SK-N-MC (cell line): ENCODE data around the gene C1QL4.
A peak's percentile ranks its signal among the peaks of the same experiment; 100 is the strongest.

Experiments
- DNase-seq: peaks from one replicate; pipeline ENCODE4 v3.0.0-alpha.2; 2011; ENCODE audit warnings: low read depth, low spot score
- H3K27ac ChIP-seq: fragments of 200-600 bp; sonication (generic); 2 replicates; pipeline ENCODE4 v1.5.1; 2016; ENCODE audit warnings: mixed run types
- H3K36me3 ChIP-seq: fragments of 200-600 bp; sonication (generic); 2 replicates; pipeline ENCODE4 v1.6.1; 2017; ENCODE audit warnings: antibody characterized with exemption, low read length, mixed read lengths; ENCODE audit not compliant: insufficient read depth
- H3K4me3 ChIP-seq: fragments of 200-600 bp; sonication (generic); 2 replicates; pipeline ENCODE4 v1.5.1; 2016
- H3K9ac ChIP-seq: fragments of 200-600 bp; sonication (generic); 2 replicates; pipeline ENCODE4 v1.8.0; 2017; ENCODE audit warnings: mixed run types, mixed read lengths; ENCODE audit not compliant: insufficient read length
- H3K9me3 ChIP-seq: fragments of 200-600 bp; sonication (generic); 2 replicates; pipeline ENCODE4 v1.6.1; 2017; ENCODE audit warnings: low read depth, mild to moderate bottlenecking, antibody characterized with exemption, low read length, moderate library complexity, mixed read lengths
- EZH2 ChIP-seq: fragments of 200-600 bp; sonication (generic); IDR thresholded peaks from one replicate; pipeline ENCODE4 v1.6.1; 2017; ENCODE audit warnings: antibody characterized with exemption
- FOXP2 ChIP-seq: optimal IDR thresholded peaks from 2 replicates; pipeline ENCODE3; 2011; ENCODE audit warnings: mild to moderate bottlenecking, moderate library complexity; ENCODE audit not compliant: insufficient read depth; ENCODE audit errors: extremely low read length, control extremely low read depth
- POLR2AphosphoS5 ChIP-seq: IDR thresholded peaks from 2 replicates; pipeline ENCODE4 v1.6.1; 2012; ENCODE audit warnings: mild to moderate bottlenecking, low read depth, low read length, borderline replicate concordance

C1QL4 gene

DNA sequence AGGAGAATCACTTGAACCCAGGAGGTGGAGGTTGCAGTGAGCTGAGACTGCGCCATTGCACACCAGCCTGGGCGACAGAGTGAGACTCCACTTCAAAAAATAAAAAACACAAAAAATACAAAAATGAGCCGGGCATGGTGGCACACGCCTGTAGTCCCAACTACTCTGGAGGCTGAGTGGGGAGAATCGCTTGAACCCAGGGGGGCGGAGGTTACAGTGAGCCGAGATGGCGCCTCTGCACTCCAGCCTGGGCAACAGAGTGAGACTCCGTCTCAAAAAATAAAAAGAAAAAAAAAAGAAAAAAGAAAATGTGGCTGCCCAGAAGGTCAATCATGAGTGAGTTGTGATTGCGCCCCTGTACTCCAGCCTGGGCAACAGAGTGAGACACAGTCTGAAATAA, 18.9 kb upstream of the C1QL4 start:
- no peak for TF ChIP-seq POLR2AphosphoS5
- TF ChIP-seq EZH2 = no peak
- TF ChIP-seq FOXP2 = no peak
- Histone ChIP-seq H3K9me3 (no peaks in the 10 kb centered on the region), H3K36me3 (no peaks in the 10 kb centered on the region), H3K27ac (no peak overlapping the region), H3K4me3 (no peak overlapping the region), H3K9ac (no peak overlapping the region)
- DNase-seq = no peak

DNA sequence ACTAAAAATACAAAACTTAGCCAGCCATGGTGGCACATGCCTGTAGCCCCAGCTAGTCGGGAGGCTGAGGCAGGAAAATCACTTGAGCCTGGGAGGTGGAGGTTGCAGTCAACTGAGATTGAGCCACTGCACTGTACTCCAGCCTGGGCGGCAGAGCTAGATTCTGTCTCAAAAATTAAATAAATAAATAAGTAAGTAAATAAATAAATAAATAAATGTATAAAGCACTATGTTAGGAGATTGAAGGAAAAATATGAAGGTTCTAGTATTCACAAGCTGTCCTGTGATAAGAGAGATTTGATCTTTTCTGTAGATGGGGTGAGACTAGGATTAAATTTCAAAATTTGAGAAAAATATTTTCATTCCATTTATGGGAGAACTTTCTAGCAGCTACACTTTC, 15.4 kb upstream of the C1QL4 start:
- Histone ChIP-seq H3K27ac (no peak overlapping the region), H3K36me3 (no peaks in the 10 kb centered on the region), H3K9me3 (no peaks in the 10 kb centered on the region), H3K9ac (no peak overlapping the region), H3K4me3 (no peak overlapping the region)
- no peak for TF ChIP-seq FOXP2
- TF ChIP-seq POLR2AphosphoS5 = no peak
- no peak for TF ChIP-seq EZH2
- no peak for DNase-seq

DNA sequence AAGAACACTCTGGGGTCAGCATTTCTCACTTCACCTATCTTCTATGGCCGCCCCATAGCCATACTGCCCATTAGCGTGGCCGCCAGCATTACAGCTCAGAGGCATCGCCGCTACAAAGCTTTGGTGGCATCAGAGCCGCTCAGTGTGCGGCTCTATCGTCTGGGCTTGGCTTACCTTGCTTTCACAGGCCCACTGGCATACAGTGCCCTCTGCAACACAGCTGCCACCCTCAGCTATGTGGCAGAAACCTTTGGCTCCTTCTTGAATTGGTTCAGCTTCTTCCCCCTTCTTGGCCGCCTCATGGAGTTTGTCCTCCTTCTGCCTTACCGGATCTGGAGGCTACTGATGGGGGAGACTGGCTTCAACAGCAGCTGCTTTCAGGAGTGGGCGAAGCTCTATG, 12.3 kb upstream of the C1QL4 start:
- Histone ChIP-seq H3K36me3 (no peaks in the 10 kb centered on the region), H3K4me3 (no peak overlapping the region), H3K9ac (no peak overlapping the region), H3K9me3 (no peaks in the 10 kb centered on the region), H3K27ac (no peak overlapping the region)
- no peak for DNase-seq
- no peak for TF ChIP-seq POLR2AphosphoS5
- TF ChIP-seq EZH2 = no peak
- TF ChIP-seq FOXP2 = no peak

DNA sequence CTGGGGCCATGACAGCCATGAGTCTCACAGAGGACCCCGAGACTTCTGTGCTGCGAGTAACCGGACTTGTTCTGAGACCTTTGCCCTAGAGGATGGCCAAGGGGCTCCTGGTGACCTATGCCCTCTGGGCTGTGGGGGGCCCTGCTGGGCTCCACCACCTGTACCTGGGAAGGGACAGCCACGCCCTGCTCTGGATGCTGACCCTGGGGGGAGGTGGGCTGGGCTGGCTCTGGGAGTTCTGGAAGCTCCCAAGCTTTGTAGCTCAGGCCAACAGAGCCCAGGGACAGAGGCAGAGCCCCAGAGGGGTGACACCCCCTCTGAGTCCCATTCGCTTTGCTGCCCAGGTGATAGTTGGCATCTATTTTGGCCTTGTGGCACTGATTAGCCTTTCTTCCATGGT, 11.8 kb upstream of the C1QL4 start:
- DNase-seq = no peak
- no peak overlapping the region for H3K9ac ChIP-seq
- H3K4me3 ChIP-seq = no peak overlapping the region
- H3K9me3 ChIP-seq = no peaks in the 10 kb centered on the region
- H3K27ac ChIP-seq = no peak overlapping the region
- H3K36me3 ChIP-seq = no peaks in the 10 kb centered on the region
- TF ChIP-seq FOXP2 (no peak), POLR2AphosphoS5 (no peak), EZH2 (no peak)

DNA sequence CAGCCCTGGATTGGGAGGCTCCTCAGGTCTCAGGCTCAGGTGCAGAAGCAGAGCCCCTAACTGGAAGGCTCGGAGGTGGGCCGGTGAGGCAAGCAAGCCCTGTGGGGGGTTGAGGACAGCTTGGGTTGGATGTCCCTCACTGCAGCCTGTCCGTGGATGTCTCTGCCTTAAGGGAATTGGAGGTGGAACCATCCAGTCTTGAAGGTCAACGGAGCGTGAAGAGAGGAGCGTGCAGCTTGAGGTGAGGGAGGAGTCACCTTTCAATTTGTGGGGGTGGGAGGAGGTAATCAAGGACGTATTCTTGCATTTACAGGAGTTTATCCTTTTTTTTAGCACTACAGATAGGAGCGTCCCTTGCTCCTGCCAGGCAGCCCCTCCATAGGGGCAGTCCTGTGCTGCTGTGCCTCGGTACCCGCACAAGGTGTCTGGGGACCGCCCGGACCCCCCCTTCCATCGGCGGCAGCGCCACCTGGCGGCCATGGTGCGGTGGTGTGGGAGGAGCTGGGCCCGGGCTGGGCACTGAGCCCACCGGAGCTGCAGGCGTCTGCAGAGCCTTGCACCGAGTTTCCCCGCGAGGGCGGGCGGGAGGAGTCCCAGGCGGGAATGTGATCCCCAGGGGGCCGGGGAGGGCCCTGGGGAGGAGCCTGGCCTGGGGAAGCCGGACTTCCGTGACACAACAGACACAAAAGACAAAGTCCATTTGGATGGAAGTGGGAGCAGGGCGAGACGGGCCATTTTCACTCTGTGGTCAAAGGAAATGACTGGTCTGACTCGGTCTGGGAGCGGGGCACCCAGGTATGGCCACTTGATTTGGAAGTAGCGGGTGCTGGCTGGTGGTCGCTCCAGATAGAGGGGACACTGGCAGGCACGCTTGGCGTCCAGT, 10.6 kb upstream of the C1QL4 start:
- Histone ChIP-seq H3K36me3 (no peaks in the 10 kb centered on the region), H3K4me3 (peak overlapping the region; percentile 72), H3K9ac (peak overlapping the region; percentile 57), H3K9me3 (no peaks in the 10 kb centered on the region), H3K27ac (no peak overlapping the region)
- TF ChIP-seq EZH2 = no peak
- TF ChIP-seq POLR2AphosphoS5 = no peak
- TF ChIP-seq FOXP2 = no peak
- DNase-seq = no peak

DNA sequence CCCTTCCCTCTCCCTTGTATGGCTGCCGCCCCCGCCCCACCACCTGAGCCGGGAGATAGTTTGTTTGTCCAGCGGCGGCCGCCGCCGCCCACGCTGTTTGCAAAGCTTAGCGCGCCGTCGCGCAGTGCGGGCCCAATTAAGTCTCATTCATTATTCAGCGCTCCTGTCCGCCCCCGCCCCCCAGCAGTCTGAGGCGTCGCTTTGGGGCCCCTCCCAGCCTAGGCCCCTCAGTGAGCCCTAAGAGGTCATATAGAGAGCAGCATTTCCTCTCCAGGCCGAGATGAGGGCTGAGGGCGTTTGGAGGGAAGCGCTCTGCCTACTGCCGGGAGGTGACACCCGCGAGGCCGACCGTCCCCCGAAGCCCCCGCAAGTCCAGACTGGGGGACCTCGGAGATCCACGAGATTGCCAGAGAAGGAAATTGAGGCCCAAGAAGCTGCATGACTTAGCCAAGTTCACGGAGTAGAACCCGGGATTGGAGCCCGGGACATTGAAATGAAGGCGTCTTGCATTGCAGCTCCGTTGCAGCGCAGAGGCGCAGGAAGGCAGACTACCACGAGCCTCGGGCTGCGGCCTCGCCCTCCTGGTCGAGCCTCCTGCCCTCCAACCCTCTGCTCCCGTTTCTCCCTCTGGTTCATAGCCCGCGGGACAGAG, 9.8 kb upstream of the C1QL4 start, which contains the start of gene DNAJC22:
Gene DNAJC22, plus strand, starts transcription at position 230 of the 652 bp plus-strand sequence. CDS start 1,985 bp downstream, outside the sequence.
- Histone ChIP-seq H3K9ac (peak within 1 kb of the TSS; percentile 57), H3K4me3 (peak within 1 kb of the TSS; percentile 72), H3K9me3 (no peaks in the 10 kb centered on the region), H3K36me3 (no peaks in the 10 kb centered on the region), H3K27ac (no peak within 1 kb of the TSS)
- TF ChIP-seq EZH2 (no peak), FOXP2 (no peak), POLR2AphosphoS5 (no peak)
- no peak for DNase-seq

DNA sequence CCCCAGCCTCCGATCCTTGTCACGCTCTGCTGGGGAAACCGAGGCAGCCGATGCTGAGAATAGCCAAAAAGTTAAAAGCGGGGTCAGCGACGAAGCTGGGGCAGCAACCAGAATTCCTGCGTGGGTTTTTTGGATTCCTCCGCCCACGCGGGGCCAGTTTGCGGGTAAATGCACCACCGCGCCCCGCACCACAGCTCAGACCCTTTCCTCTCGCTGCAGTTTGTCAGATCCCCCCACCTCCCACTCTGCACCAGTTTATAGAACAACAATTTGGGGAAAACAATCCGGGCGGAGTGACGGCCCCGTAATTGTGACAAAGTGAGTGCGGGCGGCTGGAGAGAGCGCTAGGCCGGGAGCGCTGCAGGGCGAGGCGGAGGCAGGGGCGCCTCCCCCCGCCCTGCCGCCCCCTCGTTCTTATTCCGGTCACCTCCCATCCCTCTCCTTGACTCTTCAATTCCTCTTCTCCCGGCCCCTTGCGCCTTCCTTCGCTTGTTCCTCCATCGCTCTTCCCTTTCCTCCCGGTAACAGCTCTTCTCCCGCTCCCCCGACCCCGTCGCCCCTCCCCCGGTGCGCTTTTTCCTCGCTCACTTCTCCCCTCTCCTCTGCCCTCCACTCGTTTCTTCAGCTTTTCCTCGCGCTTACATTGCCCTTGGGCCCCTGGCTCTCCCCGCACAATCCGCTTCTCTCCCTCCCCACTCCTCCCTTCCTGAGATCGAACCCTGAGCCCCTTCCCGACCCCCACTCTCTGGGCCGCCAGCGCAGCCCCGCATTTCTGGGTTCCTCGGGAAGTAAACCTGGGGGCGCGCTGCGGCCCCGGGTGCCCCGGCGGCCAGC, 9.1 kb upstream of the C1QL4 start:
- no peak overlapping the region for H3K9ac ChIP-seq
- no peak overlapping the region for H3K27ac ChIP-seq
- TF ChIP-seq FOXP2 = no peak
- TF ChIP-seq POLR2AphosphoS5 = no peak
- TF ChIP-seq EZH2 = no peak
- no peaks in the 10 kb centered on the region for H3K9me3 ChIP-seq
- no peak for DNase-seq
- H3K36me3 ChIP-seq = no peaks in the 10 kb centered on the region
- peak overlapping the region; percentile 42; the same call in 1 of the 2 replicates for H3K4me3 ChIP-seq
